T-cell (primary cell): ENCODE results near the gene FOXF2. TPM values are rescaled to one million over a fixed set of nuclear protein-coding genes. Genes with fewer than 3 reads are reported as not detected.

ENCODE experiments used
- ATAC-seq, 4 experiments: fragments of 200-7000 bp in 3 of 4; fragments of 150-1000 bp in 1 of 4; cut with Tn5 transposase; replicated peaks in 1 of 4; 1 replicate in 3 of 4; 2 replicates in 1 of 4; pipeline ENCODE4 v1.10.0; 2021; ENCODE audit warnings: moderate library complexity in 3 of 4, mild to moderate bottlenecking in 2 of 4, moderate number of reproducible peaks in 1 of 4
- CTCF ChIA-PET, 2 donors: fragments of 300-600 bp; sonication (Branson Sonifier 250); formaldehyde crosslinking; loops; one replicate each; lab custom pipeline; 2022; ENCODE audit warnings: antibody characterized with exemption in 2 of 2; lab: Charles Lee
- POLR2A ChIA-PET, 2 donors: fragments of 300-600 bp; sonication (Branson Sonifier 250); formaldehyde crosslinking; loops; one replicate each; lab custom pipeline; 2022; ENCODE audit warnings: antibody characterized with exemption in 2 of 2; lab: Charles Lee
- DNase-seq, 35 experiments: peaks; one replicate each; pipeline versions ENCODE4 v3.0.0 to v3.0.0-alpha.2; 2013 to 2023
- H3K27ac ChIP-seq: one replicate; pipeline ENCODE4 v1.5.1; 2013; ENCODE audit warnings: low read length
- H3K27me3 ChIP-seq, 2 experiments: replicated peaks in 1 of 2; 1 replicate in 1 of 2; 2 replicates in 1 of 2; pipeline versions ENCODE4 v1.6.1 to v1.7.0; 2013; ENCODE audit warnings: low read length in 1 of 2, mixed read lengths in 1 of 2; ENCODE audit not compliant: control insufficient read depth in 2 of 2, insufficient read depth in 2 of 2; ENCODE audit errors: extremely low read depth in 1 of 2
- H3K36me3 ChIP-seq, 2 donors: 1 replicate in 1 of 2; 2 replicates in 1 of 2; pipeline versions ENCODE4 v1.6.1 to v1.7.0; 2013; ENCODE audit warnings: low read length in 1 of 2; ENCODE audit not compliant: control insufficient read depth in 2 of 2, insufficient read depth in 1 of 2; ENCODE audit errors: extremely low read depth in 1 of 2
- H3K4me1 ChIP-seq, 2 experiments: 1 replicate in 1 of 2; 2 replicates in 1 of 2; pipeline versions ENCODE4 v1.6.1 to v1.7.0; 2013; ENCODE audit warnings: low read length in 2 of 2, mixed read lengths in 1 of 2; ENCODE audit not compliant: insufficient read depth in 2 of 2, control insufficient read depth in 1 of 2; ENCODE audit errors: extremely low read depth in 1 of 2
- H3K4me3 ChIP-seq, 2 donors: 1 replicate in 1 of 2; 2 replicates in 1 of 2; pipeline versions ENCODE4 v1.5.1 to v1.7.0; 2013; ENCODE audit warnings: mild to moderate bottlenecking in 2 of 2, low read length in 1 of 2, moderate library complexity in 1 of 2; ENCODE audit not compliant: control insufficient read depth in 1 of 2; ENCODE audit errors: extremely low read depth in 1 of 2
- H3K9me3 ChIP-seq: 2 replicates; pipeline ENCODE4 v1.7.0; 2013
- H3K27ac Mint-ChIP-seq, 2 donors: one replicate each; pipeline ENCODE4 v1.8.0; 2020 to 2021; ENCODE audit warnings: mild to moderate bottlenecking in 2 of 2, mixed read lengths in 2 of 2
- H3K27me3 Mint-ChIP-seq, 2 donors: one replicate each; pipeline ENCODE4 v1.8.0; 2021 to 2022; ENCODE audit warnings: mixed read lengths in 2 of 2
- H3K36me3 Mint-ChIP-seq: one replicate; pipeline ENCODE4 v1.8.0; 2021; ENCODE audit warnings: mixed read lengths
- H3K4me1 Mint-ChIP-seq, 3 donors: one replicate each; pipeline ENCODE4 v1.8.0; 2020 to 2022; ENCODE audit warnings: mixed read lengths in 3 of 3, mild to moderate bottlenecking in 1 of 3
- H3K4me3 Mint-ChIP-seq, 3 donors: one replicate each; pipeline ENCODE4 v1.8.0; 2020 to 2022; ENCODE audit warnings: mild to moderate bottlenecking in 3 of 3, mixed read lengths in 3 of 3, moderate library complexity in 3 of 3
- H3K9me3 Mint-ChIP-seq, 3 donors: one replicate each; pipeline ENCODE4 v1.8.0; 2020 to 2022; ENCODE audit warnings: mixed read lengths in 3 of 3
- WGBS: methylation state at CpG from one replicate; pipeline ENCODE4 v1.1.5; 2013; ENCODE audit warnings: missing lambda C conversion rate; ENCODE audit not compliant: insufficient coverage; 5-methylcytosine and 5-hydroxymethylcytosine counted together
- total RNA-seq, 35 experiments: library from RNA in 6 of 35; stranded (reverse) in 6 of 35; fragments of 120-200 nt in 1 of 35; gene quantifications; one replicate each; pipeline versions ENCODE4 v1.2.1 to v1.2.4 and lab custom pipeline; 2013 to 2026

Gene FOXF2
- total RNA-seq, 5 donors from 2014 or later (not counting 1 experiment from before 2014, with no cell fraction given), result not detected

DNA sequence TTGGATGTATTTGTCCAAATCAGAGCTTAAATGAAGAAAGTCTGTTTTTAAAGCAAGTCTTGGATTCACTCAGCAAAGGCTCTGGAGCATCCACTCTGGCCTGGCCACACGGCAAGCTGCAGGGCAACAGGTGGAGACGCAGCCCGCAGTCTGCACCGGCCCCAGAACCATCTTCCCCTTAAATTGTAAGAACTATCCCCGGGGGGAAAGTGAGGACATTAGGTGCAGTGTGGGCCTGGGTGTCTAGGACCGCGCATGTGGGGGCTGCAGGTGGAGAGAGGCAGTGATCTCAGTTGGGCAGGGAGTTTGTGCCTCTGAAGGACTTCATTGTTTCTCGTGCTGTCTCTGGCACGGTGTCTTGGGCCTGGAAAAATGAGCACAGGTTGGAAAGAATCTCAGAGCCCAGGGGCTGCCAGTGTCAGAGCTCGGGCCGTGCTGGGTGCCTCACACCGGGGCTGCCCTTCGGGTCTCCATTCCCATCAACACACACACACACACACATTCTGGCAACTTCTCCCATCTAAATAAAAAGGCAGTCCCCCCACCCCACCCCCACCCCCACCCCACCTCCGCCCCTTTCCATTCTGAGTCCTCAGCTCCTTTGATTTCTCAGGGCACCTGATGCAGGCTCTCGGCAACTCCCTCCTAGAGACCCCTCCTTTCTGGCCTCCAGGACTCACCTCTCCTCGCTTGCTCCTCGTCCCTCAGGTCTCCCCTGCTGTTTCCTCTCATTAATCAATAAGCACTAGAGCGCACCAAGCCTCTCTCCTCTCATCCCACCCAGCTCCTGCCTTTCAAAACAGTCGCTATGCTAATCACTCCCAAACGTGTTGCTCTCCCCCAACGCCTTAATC lies 48.4 kb downstream of the FOXF2 start:
- H3K36me3 Mint-ChIP-seq, result no peaks in the 10 kb centered on the region
- no peaks in the 10 kb centered on the region for H3K9me3 ChIP-seq
- no peaks in the 10 kb centered on the region for H3K36me3 ChIP-seq
- peaks cover 0 to 5% (median 3%) of the 10 kb centered on the region in 3 donors for H3K4me1 Mint-ChIP-seq
- no peak overlapping the region for H3K27ac ChIP-seq
- H3K27me3 Mint-ChIP-seq, result peaks cover 43 to 57% of the 10 kb centered on the region in 2 donors
- DNase-seq (no peak), ATAC-seq (no peak)
- no peaks in the 10 kb centered on the region for H3K4me1 ChIP-seq
- ChIA-PET CTCF (no interaction called here), POLR2A (no interaction called here)
- H3K27ac Mint-ChIP-seq, result no peak overlapping the region
- H3K9me3 Mint-ChIP-seq, result no peaks in the 10 kb centered on the region
- no peak overlapping the region for H3K4me3 Mint-ChIP-seq
- no peak overlapping the region for H3K4me3 ChIP-seq
- peaks cover 6 to 33% of the 10 kb centered on the region in 2 experiments for H3K27me3 ChIP-seq
- WGBS, result 46% methylated on average over 11 of the region's 21 CpGs

GRCh38 chr6:1438471-1438881 lies 49.1 kb downstream of the FOXF2 start:
- ATAC-seq, result no peak
- CTCF ChIA-PET, result no interaction called here
- H3K27me3 Mint-ChIP-seq, result peaks cover 38 to 60% of the 10 kb centered on the region in 2 donors

DNA sequence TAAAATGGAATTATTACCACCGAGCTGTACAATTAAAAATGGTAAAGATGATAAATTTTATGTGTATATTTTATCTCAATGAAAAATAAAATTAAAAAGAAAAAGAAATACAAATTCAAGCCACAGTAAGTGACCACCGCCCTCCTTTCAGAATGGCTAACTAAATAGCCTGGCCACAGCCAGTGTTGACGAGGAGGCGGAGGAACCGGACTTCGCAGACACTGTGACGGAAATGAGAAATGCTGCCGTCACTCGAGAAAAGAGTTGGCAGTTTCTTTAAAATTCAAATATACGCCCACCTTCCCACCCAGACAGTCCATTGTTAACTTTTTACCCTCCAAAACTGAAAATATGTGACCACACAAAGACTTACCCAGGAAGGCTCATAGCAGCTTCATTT lies 50.0 kb downstream of the FOXF2 start:
- H3K9me3 Mint-ChIP-seq, result no peaks in the 10 kb centered on the region
- H3K4me1 Mint-ChIP-seq, result peaks cover 0 to 5% (median 3%) of the 10 kb centered on the region in 3 donors
- Histone ChIP-seq H3K9me3 (no peaks in the 10 kb centered on the region), H3K27ac (no peak overlapping the region), H3K4me3 (no peak overlapping the region), H3K4me1 (no peaks in the 10 kb centered on the region), H3K36me3 (no peaks in the 10 kb centered on the region), H3K27me3 (peaks cover 6 to 33% of the 10 kb centered on the region in 2 experiments)
- no peak for ATAC-seq
- CTCF ChIA-PET, result interaction anchor here in 1 of 2 donors (0.5 kb wide), 1 partner anchor 42 kb away, joined by 3 read pairs; no protein-coding TSS in a partner anchor
- peaks cover 38 to 57% of the 10 kb centered on the region in 2 donors for H3K27me3 Mint-ChIP-seq
- no peak overlapping the region for H3K27ac Mint-ChIP-seq
- 64% methylated on average over 6 of the region's 10 CpGs for WGBS
- H3K36me3 Mint-ChIP-seq, result no peaks in the 10 kb centered on the region
- POLR2A ChIA-PET, result no interaction called here
- no peak overlapping the region for H3K4me3 Mint-ChIP-seq
- no peak for DNase-seq

More at GRCh38 chr6:1438471-1438881, 49.1 kb downstream of the FOXF2 start:
- POLR2A ChIA-PET, result no interaction called here
- WGBS, result 63% methylated on average over 12 of the region's 12 CpGs
- Histone ChIP-seq H3K4me1 (no peaks in the 10 kb centered on the region), H3K27me3 (peaks cover 6 to 33% of the 10 kb centered on the region in 2 experiments), H3K27ac (no peak overlapping the region), H3K36me3 (no peaks in the 10 kb centered on the region), H3K9me3 (no peaks in the 10 kb centered on the region), H3K4me3 (no peak overlapping the region)
- no peaks in the 10 kb centered on the region for H3K36me3 Mint-ChIP-seq
- no peak overlapping the region for H3K27ac Mint-ChIP-seq
- DNase-seq, result no peak
- H3K4me3 Mint-ChIP-seq, result no peak overlapping the region
- no peaks in the 10 kb centered on the region for H3K9me3 Mint-ChIP-seq
- H3K4me1 Mint-ChIP-seq, result peaks cover 0 to 5% (median 3%) of the 10 kb centered on the region in 3 donors

- H3K27ac Mint-ChIP-seq, result no peak overlapping the region
- H3K4me1 Mint-ChIP-seq, result no peaks in the 10 kb centered on the region
- ChIA-PET POLR2A (no interaction called here), CTCF (no interaction called here)
- no peaks in the 10 kb centered on the region for H3K4me1 ChIP-seq
- H3K4me3 ChIP-seq, result no peak overlapping the region
- no peaks in the 10 kb centered on the region for H3K9me3 ChIP-seq
- H3K9me3 Mint-ChIP-seq, result no peaks in the 10 kb centered on the region
- H3K27ac ChIP-seq, result no peak overlapping the region
- H3K4me3 Mint-ChIP-seq, result no peak overlapping the region
- peaks cover 17 to 35% of the 10 kb centered on the region in 2 donors for H3K27me3 Mint-ChIP-seq
- DNase-seq (no peak), ATAC-seq (no peak)
- H3K36me3 ChIP-seq, result no peaks in the 10 kb centered on the region
- 33% methylated on average over 4 of the region's 4 CpGs for WGBS
- H3K27me3 ChIP-seq, result peaks cover 2 to 14% of the 10 kb centered on the region in 2 experiments
- H3K36me3 Mint-ChIP-seq, result no peaks in the 10 kb centered on the region
Measured at GRCh38 chr6:1442929-1443328, 53.6 kb downstream of the FOXF2 start.

Other genes starting within 250 kb of the FOXF2 start
- gene FOXQ1, start 77.5 kb upstream of the FOXF2 start, total RNA-seq, result under 1 TPM in 1 of 5 donors, not detected in 4; 0.09 TPM
- gene FOXC1, start 220.3 kb downstream of the FOXF2 start, total RNA-seq, result under 1 TPM in 3 of 5 donors, not detected in 2; 0.09 to 0.15 (median 0.12) TPM